Eye (tissue), 1 donor: ENCODE measurements around the gene HMG20B.

Experiments used
- DNase-seq: peaks from one replicate; pipeline ENCODE4 v3.0.0-alpha.2; 2015

The HMG20B gene

DNA sequence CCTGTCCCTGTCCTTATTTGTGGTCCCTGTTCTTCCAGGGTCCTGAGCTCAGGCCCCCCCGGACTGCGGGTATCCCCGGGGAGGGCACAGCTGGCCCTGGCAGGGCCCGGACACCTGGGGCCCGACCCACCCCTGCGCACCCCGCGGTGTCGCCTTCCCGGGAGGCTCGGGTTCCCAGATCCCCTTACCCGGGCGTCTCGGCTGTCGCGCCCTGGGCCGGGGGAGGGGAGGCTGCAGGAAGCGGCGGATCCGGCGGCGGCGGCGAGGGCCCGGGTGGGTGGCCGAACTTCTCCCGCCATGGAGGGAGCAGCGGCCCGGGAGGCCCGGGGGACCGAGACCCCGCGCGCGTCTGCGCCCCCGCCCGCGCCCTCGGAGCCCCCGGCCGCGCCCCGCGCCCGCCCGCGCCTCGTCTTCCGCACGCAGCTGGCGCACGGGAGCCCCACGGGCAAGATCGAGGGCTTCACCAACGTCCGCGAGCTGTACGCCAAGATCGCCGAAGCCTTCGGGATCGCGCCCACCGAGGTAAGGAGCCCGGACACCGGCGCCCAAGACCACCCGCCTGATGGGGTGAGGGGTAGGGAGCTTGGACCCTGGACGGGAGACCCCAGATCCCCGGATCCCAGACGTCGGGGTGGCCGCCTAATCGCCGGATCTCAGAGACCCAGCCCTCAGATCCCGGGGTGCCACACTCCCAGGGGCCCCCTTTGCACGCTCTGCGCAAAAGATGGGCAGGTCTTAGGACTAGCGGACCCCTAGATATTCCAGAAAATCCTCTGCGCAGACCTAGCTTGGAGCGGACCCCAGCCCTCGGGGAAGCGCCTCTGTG is 12.8 kb downstream of the HMG20B start, which contains the start of gene GIPC3:
TSS of gene GIPC3 (plus strand) at position 178 of the 826 bp plus-strand sequence. CDS start at position 298, 120 bp downstream.
- no peak for DNase-seq

DNA sequence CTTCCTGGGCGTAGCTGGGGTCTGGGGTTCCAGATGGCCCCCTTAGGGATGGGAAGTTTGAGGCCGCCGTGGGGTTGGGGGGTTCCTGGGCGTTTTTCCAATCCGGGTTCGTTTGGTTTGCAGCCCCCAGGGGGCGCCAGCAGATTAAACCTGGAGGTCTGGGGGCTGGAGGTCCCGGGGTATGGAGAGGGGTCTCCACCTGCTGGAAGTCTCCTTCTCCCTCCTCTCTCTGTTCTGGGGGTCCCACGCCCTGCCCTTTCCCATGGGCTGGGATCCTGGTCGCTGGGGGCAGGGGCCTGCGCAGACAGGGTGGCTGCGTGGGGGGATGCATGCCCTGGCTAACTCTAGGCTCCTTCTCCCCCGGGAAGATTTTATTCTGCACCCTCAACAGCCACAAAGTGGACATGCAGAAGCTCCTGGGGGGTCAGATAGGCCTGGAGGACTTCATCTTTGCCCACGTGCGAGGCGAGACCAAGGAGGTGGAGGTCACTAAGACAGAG is 13.4 kb downstream of the HMG20B start:
- DNase-seq: no peak

DNA sequence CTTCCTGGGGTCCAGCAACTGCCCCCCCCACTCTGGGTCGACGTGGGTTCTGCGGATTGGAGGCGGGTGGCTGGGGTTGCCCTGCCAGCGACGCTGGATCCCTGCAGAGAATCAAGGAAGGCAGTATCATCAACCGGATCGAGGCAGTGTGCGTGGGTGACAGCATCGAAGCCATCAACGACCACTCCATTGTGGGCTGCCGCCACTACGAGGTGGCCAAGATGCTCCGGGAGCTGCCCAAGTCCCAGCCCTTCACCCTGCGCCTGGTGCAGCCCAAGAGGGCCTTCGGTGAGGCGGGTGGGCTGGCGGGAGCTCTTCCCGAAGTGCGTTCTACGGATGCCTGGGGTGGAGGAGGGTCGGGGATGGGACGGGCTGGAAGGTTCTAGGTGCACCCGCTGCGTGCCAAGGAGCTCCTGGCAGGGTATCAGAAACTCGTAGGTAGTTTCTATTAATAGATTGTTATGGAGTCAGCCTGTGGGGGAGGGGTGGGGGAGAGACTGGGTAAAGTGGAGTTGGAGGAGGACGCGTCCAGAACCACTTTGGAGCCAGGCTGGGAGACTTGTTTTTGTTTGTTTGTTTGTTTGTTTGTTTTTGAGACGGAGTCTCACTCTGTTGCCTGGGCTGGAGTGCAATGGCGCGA is 14.1 kb downstream of the HMG20B start:
- no peak for DNase-seq

DNA sequence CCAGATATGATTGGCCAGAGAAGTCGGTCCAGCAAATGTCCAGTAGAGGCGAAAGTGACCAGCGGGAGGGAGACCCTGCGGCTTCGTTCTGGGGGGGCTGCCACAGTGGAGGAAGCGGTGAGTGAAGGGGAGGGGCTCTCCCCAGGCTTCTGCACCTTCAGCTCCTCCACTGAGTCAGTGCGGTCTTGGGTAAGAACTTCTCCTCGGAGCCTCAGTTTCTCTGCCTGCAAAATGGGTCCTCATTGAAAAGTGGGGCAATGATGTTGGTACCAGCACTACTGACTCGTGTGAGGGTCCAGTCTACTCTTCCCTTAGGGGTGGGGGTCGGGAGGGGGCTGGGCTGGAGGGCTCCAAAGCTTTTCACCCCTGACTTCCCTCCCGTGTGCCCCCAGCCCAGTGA is 16.7 kb downstream of the HMG20B start:
- no peak for DNase-seq

DNA sequence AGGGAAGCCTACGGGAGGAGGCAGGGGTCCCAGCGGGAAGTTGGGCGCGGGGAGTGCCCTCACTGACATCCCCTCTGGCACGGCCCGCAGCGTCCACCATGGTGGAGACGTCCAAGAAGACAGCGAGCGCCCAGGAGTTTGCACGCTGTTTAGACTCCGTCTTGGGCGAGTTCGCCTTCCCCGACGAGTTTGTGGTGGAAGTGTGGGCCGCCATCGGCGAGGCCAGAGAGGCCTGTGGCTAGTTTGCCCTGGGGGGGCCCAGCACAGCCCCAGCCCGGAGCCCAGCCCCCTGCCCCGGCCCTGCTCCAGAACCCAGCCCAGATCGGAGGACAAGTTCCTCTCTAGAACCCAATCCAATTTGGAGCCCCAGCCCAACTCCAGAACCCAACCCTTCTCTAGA is 17.2 kb downstream of the HMG20B start:
- no peak for DNase-seq

DNA sequence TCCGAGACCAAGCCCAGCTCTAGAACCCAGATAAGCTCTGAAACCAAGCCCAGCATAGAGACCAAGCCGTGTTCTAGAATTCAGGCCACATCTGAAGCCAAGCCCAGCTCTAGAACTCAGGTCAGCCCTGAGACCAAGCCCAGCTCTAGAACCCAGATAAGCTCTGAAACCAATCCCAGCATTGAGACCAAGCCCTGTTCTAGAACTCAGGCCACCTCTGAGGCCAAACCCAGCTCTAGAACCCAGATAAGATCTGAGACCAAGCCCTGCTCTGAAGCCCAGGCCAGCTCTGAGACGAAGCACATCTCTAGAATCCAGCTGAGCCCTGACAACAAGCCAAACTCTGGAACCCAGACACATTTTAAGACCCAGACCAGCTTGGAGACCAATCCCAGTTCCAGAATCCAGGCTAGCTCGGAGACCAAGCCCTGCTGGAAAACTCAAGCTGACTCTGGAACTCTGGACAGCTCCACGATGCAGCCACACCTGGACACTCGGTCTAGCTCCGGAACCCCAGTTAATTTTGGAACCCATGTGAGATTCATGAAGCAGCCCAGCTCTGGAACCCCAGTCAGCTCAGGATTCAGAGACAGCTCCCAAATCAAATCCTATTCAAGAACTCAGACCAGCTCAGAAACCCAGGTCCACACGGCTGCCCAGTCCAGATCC is 18.4 kb downstream of the HMG20B start:
- DNase-seq: no peak

DNA sequence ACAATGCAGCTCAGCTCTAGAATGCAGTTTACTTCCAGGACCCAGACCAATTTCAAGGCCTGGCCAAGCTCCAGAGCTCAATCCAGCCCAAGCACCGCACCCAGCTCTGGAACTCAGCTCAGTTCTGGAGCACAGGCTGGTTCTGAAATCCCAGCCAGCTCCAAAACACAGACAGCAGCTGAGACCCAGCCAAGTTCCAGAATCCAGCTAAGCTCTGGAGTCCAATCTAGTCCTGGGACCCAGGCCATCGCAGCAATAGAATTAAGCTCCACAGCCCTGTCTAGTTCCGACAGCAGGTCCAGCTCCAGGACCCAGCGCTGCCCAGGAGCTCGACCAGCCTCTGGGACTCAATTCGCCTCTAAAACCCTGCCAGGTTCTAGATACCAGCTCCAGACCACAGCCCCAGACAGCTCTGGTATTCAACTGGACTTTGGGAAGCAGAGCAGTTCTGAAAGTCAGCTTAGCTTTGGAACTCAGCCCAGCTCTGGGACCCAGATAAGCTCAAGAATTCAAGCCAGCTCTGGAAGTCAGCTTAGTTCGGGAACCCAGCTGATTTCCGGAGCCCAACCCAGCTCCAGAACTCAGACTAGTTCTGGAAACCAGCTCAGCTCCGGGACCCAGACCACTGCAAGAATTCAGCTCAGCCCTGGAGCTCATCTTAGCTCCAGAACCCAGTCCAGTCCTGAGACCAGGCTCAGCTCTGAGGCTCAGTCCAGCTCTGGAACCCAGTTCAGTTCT is 19.3 kb downstream of the HMG20B start:
- DNase-seq: no peak

DNA sequence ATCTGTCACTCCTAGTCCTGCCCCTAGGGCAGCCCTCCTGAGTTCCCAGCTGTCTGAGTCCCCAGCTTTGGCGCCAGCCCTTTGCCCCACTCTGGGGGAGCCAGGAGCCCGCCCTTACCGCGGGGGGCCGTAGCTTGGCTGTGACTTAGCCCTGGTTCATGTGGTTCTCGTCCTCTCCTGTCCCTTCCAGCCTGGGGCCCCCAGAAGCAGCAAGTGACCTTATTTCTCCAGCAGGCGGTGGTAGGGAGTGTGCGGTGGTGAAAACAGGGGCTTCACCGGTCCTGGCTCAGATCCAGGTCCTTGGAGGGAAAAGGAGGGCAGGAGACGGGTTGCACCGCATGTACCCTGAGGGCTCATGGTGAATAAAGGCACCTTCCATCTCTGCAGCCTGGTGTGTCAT is 20.4 kb downstream of the HMG20B start:
- DNase-seq: no peak

DNA sequence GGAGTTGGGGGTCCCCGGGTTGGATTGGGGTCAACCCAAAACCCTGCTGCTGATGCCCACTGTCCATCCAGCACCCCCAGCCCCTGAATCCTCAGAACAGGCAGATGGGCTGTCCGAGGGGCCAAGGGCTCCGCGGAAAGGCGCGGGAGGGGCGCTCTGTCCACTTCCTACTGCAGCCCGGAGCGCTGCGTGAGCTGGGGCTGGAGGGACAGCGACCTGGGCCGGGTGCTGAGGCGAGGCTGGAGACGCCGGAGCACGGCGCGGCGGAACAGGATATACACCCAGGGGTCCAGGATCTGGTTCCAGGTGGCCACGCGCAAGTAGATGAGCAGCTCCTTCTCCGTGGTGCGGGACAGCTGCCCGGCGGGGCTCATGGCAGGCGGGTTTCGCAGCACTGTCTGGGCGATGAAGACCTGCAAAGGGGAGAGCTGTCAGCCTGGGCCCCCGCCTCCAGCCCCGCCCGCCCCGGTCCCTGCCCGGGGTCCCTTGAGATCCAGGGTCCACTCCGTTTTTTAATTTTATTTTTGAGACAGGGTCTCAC is 22.8 kb downstream of the HMG20B start:
- no peak for DNase-seq

DNA sequence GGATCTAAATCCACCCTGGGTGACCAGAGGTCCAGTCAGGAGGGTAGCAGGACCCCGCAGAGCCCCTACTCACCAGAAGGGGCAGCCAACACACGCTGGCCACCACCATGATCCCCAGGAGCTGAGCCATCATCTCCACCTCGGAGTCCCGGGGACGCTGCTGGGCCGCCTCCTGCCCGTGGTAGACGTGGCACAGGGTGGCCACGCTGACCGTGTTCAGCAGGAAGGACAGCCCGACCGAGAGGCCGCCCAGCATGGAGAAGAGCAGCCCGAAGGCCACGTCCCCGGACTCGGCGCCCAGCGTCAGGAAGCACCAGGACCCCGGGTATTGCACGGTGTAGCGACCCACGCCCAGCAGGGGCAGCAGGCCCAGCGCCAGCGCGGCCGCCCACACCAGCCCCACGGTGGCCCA is 27.0 kb downstream of the HMG20B start:
- DNase-seq: no peak

DNA sequence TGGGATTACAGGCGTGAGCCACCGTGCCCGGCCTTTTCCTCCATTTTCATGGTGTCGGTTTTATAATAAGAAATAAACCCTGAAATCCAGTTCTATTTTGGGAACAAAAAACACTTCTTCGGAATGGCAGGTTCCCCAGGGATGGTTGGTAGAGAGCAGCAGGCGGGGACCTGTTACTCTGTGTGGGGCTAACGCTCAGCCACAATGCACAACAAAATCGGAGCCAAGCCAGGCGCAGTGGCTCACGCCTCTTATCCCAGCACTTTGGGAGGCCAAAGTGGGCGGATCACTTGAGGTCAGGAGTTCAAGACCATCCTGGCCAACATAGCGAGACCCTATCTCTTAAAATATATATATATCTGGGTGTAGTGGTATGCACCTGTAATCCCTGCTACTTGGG is 28.3 kb downstream of the HMG20B start:
- DNase-seq: no peak

DNA sequence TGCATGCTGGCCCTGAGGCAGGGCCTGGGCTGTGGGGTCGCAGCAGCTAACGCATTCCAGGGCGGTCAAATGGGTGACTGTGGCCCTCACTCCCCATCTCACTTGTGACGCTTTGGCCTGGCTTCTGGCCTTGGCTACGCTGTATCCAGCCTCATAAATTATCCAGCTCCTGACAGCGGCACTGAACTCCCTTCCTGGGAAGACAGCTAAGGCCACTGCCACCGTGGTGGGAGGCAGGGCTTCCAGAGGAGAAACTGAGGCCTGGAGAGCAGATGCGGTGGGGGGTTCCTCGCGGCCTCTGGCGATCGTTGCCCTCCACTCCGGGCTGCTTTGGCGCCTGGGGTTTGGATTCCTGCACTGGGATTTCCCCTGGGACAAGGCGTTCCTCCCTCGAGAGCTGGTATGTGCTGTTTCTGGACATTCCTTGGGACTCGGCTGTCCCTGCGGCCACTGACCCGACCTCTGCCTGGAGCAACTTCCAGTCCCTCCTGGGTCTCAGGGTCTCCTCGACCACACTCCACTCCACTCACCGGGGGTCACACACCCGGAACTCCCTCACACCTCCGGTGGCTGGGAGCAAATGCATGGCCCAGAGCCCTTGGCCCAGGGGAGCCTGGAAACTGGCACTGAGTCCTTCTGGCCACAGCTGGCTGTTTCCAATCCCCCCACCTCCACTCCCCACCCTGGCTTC is 30.5 kb downstream of the HMG20B start:
- DNase-seq: no peak

DNA sequence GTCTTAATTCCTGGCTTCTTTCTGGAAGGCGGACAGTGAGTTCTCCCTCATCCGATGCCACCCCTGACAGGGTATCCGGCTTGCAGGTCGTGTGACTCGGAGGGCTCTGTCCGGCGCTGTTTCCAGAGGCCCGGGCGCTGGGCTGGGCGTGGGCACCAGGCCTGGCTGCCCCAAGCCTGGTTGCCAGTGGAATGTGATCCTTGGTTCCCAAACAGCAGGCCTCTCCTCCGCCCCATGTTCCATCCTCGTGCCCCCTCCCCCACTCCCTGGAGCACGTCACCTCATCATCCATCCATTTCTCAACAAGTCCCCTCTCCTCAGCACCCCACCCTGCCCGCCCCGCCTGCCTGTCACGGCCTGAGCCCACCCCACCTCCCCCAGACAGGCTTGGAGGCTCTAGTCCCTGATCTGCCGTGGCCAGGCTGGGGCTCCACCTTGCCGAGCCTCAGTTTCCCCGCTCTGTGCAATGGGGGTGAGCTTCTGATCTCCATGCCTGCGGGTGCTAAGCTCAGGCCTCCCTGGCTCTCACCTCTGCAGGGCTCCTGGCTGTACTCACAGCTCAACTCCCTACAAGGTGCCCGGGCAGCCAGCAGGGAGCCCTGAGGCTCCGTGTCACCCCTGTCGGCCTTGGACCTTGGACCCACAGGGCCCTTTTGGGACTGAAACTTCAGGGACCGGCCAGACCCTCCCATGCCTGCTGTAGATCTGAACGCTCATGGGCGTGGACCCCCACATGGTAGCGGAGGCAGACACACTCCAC is 31.7 kb downstream of the HMG20B start:
- DNase-seq: no peak

DNA sequence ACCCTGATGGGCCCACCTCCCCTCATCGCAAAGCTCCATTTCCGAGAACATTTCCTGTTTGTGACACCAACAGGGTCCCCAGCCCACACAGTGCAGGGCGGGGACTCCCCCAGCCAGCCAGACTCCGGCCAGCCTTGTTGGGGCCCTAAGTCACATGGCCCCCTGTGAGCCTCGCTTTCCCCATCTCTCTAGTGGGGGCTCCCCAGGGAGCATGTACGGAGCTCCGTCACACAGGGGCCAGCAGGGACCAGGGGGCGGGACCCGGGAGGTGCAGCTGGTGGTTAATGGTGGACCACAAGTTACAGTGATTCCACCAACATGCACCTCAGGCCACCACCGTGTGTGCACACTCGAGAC is 32.2 kb downstream of the HMG20B start:
- no peak for DNase-seq

DNA sequence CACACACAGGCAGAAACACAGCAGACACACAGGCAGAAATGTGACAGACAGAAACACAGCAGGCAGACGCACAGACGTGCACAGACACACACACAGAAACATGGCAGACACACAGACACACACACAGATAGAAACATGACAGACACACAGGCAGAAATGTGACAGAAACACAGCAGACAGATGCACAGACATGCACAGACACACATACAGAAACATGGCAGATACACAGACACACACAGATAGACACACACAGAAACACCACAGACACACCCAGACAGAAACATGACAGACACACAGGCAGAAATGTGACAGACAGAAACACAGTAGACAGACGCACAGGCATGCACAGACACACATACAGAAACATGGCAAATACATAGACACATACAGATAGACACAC is 32.6 kb downstream of the HMG20B start:
- no peak for DNase-seq

DNA sequence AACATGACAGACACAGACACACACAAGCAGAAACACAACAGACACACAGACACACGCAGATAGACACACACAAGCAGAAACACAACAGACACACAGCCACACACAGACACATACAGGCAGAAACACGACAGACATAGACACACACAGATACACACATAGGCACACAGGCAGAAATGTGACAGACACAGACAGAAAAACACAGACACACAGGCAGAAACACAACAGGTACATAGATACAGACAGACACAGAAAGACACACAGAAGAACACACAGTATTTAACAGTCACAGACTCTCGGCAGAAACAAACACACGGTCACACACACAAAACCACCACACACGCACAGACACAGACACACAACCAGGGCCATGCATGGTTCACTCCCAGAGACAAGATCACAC is 33.0 kb downstream of the HMG20B start:
- DNase-seq: no peak

DNA sequence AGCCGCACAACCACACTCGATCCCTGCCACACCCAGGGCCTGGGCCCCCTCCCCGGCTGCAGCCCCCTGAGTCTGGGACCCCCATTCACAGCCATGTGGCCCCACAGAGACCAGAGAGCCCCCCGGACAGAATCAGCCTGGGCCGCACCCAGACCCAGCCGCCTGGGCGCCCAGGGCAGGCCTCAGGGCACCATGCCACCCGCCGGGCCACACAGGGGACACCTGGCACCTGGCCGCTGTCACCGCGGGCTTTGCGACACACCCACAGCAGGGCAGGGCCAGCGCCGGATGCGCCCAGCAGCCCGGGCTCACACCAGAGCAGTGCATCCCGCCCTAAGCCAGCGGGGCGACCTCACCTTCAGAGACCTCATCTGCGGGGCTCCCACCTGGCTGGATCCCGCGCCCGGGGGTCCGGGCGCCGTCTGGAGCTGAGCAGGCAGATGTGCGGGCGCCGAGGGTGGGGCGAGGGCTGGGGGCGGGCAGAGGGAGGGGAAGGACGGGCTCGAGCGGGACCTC is 33.5 kb downstream of the HMG20B start:
- DNase-seq: no peak

DNA sequence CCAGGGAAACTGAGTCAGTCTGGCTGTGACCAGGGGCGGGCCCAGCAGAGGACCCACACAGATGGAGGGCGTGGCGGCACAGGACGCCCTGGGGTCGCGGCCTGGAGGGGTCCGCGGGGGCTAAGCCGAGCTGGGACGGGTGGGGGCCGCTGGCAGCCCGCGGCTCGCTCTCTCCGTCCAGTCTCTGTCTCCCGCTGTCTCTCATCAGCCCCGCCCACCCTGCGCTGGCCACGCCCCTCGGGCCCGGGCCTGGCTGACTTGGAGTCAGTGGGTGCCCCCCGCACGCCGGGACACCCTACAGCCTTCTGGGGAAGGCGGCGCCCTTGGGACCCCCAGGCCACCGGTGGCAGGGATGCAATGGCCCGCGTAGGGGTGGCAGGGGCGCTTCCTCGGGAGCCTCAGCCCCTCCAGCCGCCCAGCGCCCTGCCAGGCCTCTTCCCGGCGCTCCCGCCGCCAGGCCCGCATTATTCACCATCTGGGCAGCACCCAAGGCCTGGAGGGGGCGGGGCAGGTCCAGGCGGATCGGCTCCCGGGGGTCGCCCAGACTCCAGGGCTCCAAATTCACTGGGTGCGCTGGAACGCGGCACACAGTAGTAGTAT is 34.0 kb downstream of the HMG20B start, which contains the start of gene TBXA2R:
TSS of gene TBXA2R (minus strand) at position 186 of the 600 bp plus-strand sequence. CDS start 6,241 bp downstream, outside the sequence.
- DNase-seq: peak; percentile 38

DNA sequence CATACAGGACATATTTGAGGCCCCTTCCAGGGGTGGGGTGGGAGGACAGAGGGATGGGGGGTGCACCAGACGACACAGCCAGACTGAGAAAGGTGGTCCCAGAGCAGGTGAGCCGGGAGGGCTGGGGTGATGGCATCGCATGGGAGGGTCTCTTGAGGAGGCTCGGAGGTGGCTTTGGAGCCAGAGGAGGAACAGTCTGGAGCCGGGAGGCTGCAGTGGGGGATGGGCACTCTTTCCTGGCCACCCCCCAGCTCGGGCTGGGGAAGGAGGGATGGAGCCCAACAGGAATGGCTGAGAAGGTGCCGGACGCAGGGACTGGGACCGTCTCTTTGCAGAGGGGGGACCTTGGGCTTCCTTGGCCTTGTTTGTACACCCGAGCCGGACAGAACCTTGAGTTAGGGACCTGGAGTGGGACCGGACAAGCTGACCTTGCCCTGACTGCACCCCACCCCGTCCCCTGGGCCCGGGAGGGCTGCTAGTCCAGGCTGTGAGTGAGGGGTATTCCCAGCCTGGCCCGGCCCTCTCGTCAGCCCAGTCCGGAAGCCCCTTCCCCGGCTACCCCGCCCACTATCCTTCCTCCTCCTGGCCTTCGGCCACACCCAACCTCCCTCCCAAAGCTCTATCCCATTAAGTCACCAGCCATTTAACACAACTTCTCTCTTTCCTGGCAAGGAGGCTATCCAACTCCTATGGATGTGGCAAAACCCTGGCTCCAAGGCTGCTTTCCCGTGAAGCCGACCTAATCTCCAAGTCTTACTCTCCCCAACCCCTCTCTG is 34.7 kb downstream of the HMG20B start:
- no peak for DNase-seq
